ENCODE results near the gene SPEF2.

Gene SPEF2

GRCh38 chr5:35785601-35786085 is 168.0 kb downstream of the SPEF2 start:
- DNase-seq = peak; percentile 87 to 97

DNA sequence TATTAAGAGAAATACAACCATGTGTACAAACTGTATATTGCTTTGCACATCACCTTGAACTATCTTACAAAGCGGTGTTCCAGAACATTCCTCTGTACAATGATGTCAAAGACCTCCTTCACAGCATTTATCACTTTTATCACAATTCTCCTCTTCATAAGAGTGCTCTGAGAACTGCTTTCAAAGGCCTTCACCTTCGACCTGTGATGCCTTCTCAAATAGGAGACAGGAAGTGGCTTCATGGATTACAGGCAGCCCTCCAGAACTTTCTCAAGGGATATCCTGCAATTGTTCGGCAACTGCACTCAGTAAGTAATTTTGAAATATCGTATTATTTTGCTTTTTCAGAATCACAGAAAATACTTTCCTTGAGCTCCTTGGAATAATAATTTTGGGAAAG is 171.1 kb downstream of the SPEF2 start:
- no peak for DNase-seq

GRCh38 chr5:35789732-35790456 is 172.2 kb downstream of the SPEF2 start:
- no peak for DNase-seq

GRCh38 chr5:35790457-35790822 is 172.8 kb downstream of the SPEF2 start:
- no peak for DNase-seq

GRCh38 chr5:35794328-35794619 is 176.6 kb downstream of the SPEF2 start:
- DNase-seq = no peak

- DNase-seq = no peak
Observed at GRCh38 chr5:35794684-35795375, 177.2 kb downstream of the SPEF2 start.

- DNase-seq = no peak
Observed at GRCh38 chr5:35799181-35799580, 181.5 kb downstream of the SPEF2 start.

DNA sequence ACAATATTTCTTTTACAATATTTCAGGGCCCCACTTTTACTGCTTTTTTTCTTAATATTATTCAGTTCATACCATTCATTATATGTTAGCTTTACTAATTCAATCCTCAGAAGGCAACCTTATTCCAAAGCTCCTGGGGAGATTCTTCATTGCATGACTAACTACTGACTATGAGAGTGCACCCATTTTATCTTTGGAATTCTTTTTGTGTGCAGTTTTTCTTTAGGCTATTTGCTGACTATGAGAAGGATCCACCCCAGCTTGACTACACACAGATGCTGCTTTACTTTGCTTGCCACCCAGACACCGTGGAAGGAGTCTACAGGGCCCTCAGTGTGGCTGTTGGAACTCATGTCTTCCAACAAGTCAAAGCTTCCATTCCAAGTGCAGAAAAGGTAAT is 182.1 kb downstream of the SPEF2 start:
- DNase-seq = no peak

DNA sequence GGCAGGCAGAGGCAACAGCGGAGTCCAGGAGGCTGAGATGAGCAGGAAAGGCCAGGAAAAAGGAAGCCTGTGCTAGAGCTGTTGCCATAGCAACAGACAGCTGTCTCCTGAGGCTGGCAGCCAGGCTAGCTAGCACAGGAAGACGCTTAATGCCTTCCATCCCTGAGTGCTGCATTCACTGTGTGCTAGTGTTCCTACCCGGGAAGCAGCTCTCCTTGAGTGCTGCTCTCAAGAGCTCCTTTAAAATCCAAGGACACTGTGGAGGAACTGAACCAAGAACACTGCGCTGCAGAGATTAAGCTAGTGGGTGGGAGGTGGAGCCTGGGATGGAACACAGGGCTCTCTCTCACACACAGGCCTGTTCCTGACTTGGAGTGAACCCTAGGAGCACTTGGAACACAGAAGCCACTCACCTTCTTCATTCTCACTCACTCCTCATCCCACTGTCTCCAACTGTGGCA is 185.6 kb downstream of the SPEF2 start:
- DNase-seq = no peak

- no peak for DNase-seq
Observed at GRCh38 chr5:35804201-35804653, 186.6 kb downstream of the SPEF2 start.

- DNase-seq = no peak
Observed at GRCh38 chr5:35804841-35805240, 187.2 kb downstream of the SPEF2 start.

DNA sequence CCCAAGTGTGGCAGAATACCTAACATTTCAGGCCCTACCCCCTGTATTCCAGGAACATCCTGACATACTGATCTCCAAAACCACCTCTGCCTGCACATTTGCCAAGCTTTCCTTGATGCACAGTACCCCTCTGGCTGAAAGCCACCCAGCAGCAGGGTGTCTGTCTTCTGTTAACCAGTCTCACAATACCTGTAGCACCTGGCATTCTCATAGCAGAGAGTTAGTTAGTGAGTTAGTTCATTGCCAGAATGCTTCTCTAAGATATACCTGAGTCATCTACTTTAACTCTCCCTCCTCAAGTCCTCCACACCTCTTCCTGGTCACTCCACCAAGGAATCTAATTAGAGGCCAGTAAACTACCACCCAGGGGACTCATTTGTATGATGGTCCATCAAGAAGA is 192.9 kb downstream of the SPEF2 start:
- DNase-seq = no peak

DNA sequence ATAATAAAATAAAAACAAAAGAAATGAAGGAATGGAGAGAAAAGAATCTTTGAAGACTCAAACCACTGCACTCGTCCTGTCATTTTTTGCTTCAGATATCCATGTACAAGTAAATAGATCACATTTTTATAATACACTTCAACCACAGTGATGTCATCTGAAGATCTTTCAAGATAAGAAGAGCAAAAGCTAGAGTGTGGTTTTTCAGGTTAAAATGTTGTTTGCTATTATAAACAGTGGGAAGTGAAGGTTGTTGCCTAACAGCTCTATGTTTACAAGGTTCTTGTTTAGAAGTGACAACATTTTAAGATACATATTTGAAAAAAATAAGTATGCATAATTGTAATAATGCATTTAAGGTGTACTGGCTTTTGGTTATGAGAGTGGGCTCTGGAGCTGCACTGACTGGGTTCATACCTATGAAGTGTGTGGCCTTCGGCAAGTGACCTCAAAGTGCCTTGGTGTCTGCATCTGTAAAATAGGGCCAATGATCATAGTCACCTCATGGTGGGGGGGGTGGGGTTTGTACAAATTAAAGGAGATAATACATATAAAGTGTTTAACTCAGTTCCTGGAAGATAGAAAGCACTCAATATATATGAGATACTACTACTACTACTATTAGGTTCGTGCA is 193.6 kb downstream of the SPEF2 start:
- DNase-seq = no peak

DNA sequence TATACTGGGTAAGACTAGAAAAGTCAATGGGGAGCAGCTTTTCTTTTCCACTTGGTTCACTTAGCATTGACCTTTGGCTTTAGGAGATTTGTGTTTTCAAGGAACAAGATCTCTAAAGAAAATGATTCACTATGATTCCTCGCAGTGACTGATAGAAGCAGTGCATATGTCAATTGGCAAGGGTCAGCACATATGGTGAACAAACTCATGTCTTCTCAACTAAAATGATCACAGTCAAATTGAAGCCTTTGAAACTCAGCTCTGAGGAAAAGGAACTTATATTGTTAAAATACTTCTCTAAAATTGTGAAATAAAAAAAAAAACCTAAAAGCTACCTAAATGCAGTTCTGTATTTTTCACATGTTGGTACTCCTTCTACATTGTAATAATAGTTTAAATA is 195.9 kb downstream of the SPEF2 start:
- DNase-seq = peak; percentile 58 to 76

GRCh38 chr5:35815089-35815936 is 197.7 kb downstream of the SPEF2 start:
- DNase-seq = peak; percentile 26 to 33

DNA sequence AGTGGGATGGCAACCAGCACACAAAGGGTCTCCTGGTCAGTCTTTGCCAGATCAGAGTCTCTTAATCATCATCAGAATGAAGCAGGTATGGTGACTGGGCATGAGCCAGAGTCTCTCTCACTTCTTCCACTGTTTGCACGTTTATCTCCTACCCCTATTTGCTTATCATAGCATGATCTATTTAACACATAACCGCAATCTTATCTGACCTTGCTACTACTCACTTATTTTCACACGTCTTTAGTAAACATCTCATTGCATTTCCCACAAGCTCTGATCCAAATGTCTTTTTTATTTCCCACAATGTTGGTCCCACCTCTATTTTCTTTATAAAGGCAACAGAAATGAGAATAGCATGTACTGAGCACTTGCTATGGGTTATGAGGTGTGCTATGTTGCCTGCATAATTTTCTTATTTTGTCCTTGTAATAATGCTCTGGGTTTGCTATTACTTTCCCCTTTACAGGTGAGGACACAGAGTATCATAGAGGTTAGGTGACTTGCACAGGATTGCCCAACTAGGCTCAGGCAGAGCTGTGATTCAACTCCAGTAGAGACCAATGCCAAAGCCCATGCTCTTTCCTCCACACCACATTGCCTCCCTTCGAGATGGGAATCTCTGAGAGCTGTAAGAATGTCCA is 199.3 kb downstream of the SPEF2 start:
- DNase-seq = no peak

DNA sequence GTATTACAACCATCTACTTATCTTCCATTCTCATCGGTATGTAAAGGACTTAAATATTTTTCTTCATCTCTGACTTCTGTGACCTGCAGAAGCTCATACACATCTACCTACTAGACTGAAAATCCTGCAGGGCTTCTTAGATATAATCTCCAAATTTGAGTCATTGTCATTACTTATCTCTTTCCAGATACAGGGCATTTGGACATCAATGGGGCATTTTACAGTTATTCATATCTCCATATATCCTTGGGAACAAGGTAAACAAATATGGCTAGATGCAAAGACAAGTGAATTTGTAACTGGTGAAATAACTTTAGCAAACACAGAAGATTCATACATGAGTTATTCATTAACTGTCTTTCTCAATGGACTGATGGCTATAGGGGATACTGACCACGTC is 201.4 kb downstream of the SPEF2 start:
- no peak for DNase-seq

DNA sequence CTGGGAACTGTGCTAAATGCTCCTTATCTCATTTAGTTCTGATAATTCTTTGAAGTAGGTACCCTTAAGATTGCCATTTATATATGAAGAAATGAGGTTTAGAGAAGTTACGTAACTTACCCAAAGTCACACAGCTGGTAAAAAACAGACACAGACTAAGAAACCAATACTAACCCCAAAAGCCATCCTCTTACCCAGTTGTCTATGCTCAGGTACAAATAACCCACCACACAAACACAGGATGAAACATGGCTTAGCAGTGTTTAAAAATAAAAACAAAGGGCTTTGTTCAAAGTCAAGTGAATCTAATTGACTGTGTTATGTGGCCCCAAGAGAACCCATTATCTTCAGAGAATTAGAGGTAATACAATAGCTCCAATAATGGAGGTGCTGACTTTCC is 202.0 kb downstream of the SPEF2 start:
- DNase-seq = no peak

GRCh38 chr5:35820735-35821134 is 203.1 kb downstream of the SPEF2 start:
- DNase-seq = peak; percentile 25 to 32

- no peak for DNase-seq
Observed at GRCh38 chr5:35821513-35821912, 203.8 kb downstream of the SPEF2 start.

- no peak for DNase-seq
Observed at GRCh38 chr5:35822511-35822910, 204.8 kb downstream of the SPEF2 start.

DNA sequence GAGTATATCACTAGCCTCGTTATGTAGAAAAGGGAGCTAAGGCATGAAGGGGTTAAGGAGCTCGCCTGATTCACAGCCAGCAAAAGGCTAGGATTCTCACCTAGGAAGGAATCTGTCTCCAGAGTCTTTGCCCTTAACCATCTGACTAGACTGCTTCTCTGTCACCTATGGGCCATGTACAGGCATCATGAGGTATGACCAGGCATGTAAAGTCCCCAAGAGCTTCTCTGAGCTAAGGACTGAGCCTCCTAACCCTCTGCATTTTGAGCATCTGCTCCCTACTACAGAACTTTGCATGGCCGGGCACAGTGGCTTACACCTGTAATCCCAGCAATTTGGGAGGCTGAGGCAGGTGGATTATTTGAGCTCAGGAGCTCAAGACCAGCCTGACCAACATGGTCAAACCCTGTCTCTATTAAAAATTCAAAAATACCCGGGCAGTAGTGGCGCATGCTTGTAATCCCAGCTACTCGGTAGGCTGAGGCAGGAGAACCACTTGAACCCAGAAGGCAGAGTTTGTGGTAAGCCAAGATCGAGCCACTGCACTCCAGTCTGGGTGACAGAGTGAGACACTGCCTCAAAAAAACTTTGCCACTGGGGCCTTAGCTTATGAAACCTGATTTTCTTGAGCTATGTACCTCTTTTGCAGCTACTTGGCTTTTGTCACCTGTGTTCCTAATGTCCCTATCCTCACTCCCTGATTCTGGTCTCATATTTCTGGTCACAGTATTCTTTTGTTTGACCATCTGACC is 205.9 kb downstream of the SPEF2 start:
- no peak for DNase-seq

Data from inflammatory macrophage treated with lipopolysaccharide for 1 hour (primary cell).